IMR-90 (cell line): ENCODE data around the gene DHRS13. TPM values are rescaled to one million over a fixed set of nuclear protein-coding genes. Genes with fewer than 3 reads are reported as not detected.

Experiments used
- ATAC-seq: fragments of 200-7000 bp; cut with Tn5 transposase; 2 replicates; pipeline ENCODE4 v1.9.1; 2020; ENCODE audit warnings: low read depth, mild to moderate bottlenecking, moderate library complexity
- BruUV-seq: library from RNA; stranded (reverse); fragments of 400-500 nt; replicated peaks from 2 replicates; lab custom pipeline; 2021; lab: Mats Ljungman, UMichigan
- CTCF ChIA-PET: fragments of 300-600 bp; formaldehyde crosslinking; extraction: SDS; loops from one replicate; lab custom pipeline; 2021; ENCODE audit warnings: antibody characterized with exemption; lab: Yijun Ruan, JAX
- POLR2A ChIA-PET: fragments of 300-600 bp; sonication (Branson Sonifier 250); formaldehyde crosslinking; loops from one replicate; lab custom pipeline; 2022; ENCODE audit warnings: antibody characterized with exemption; ENCODE audit not compliant: unreplicated experiment; lab: Charles Lee
- DNase-seq: peaks from one replicate; pipeline ENCODE4 v3.0.0; 2013
- H2AFZ ChIP-seq: replicated peaks from 2 replicates; pipeline ENCODE3; 2013; ENCODE audit warnings: low read length, mild to moderate bottlenecking; ENCODE audit not compliant: poor library complexity
- H2AK5ac ChIP-seq: 2 replicates; pipeline ENCODE4 v1.6.1; 2013; ENCODE audit warnings: low read depth, low read length, inconsistent platforms
- H2AK9ac ChIP-seq: replicated peaks from 2 replicates; pipeline ENCODE3; 2013; ENCODE audit warnings: mild to moderate bottlenecking, low read depth, low read length, moderate library complexity; ENCODE audit not compliant: poor library complexity
- H2BK120ac ChIP-seq: 2 replicates; pipeline ENCODE4 v1.6.1; 2013; ENCODE audit warnings: low read depth, low read length, inconsistent platforms
- H2BK15ac ChIP-seq: 3 replicates; pipeline ENCODE4 v1.6.1; 2013; ENCODE audit warnings: low read depth, low read length, inconsistent platforms
- H2BK20ac ChIP-seq: 2 replicates; pipeline ENCODE4 v1.6.1; 2013; ENCODE audit warnings: low read depth, mild to moderate bottlenecking, inconsistent platforms, low read length, moderate library complexity
- H2BK5ac ChIP-seq: 2 replicates; pipeline ENCODE4 v1.6.1; 2013; ENCODE audit warnings: mild to moderate bottlenecking, low read depth, low read length, inconsistent platforms; ENCODE audit not compliant: poor library complexity, severe bottlenecking
- H3K14ac ChIP-seq: replicated peaks from 2 replicates; pipeline ENCODE4 v1.6.1; 2013; ENCODE audit warnings: low read depth, low read length, inconsistent platforms
- H3K18ac ChIP-seq: 2 replicates; pipeline ENCODE4 v1.6.1; 2013; ENCODE audit warnings: low read depth, low read length, control low read depth
- H3K23ac ChIP-seq: 2 replicates; pipeline ENCODE4 v1.6.1; 2013; ENCODE audit warnings: low read depth, low read length, inconsistent platforms
- H3K27ac ChIP-seq: 2 replicates; pipeline ENCODE4 v1.5.1; 2013; ENCODE audit warnings: mild to moderate bottlenecking, control low read depth, low read length; ENCODE audit not compliant: insufficient read depth
- H3K27me3 ChIP-seq: 2 replicates; pipeline ENCODE4 v1.6.1; 2013; ENCODE audit warnings: low read length; ENCODE audit not compliant: control insufficient read depth, insufficient read depth
- H3K36me3 ChIP-seq: 2 replicates; pipeline ENCODE4 v1.6.1; 2013; ENCODE audit warnings: low read length, mixed read lengths; ENCODE audit not compliant: control insufficient read depth, insufficient read depth
- H3K4ac ChIP-seq: 2 replicates; pipeline ENCODE4 v1.6.1; 2013; ENCODE audit warnings: low read depth, low read length, inconsistent platforms
- H3K4me1 ChIP-seq: 2 replicates; pipeline ENCODE4 v1.6.1; 2013; ENCODE audit warnings: low read length, mixed read lengths; ENCODE audit not compliant: control insufficient read depth, insufficient read depth
- H3K4me2 ChIP-seq: 2 replicates; pipeline ENCODE4 v1.6.1; 2013; ENCODE audit warnings: low read depth, mild to moderate bottlenecking, control low read depth, low read length, moderate library complexity
- H3K4me3 ChIP-seq: 2 replicates; pipeline ENCODE4 v1.5.1; 2013; ENCODE audit warnings: low read depth, mild to moderate bottlenecking, control low read depth, low read length, moderate library complexity; ENCODE audit not compliant: insufficient read depth
- H3K56ac ChIP-seq: 2 replicates; pipeline ENCODE4 v1.6.1; 2013; ENCODE audit warnings: low read length, inconsistent platforms; ENCODE audit not compliant: insufficient read depth; ENCODE audit errors: extremely low read depth
- H3K79me1 ChIP-seq, 2 experiments: 2 replicates each; pipeline ENCODE4 v1.6.1; 2013; ENCODE audit warnings: low read length in 2 of 2, inconsistent platforms in 1 of 2, low read depth in 1 of 2
- H3K9ac ChIP-seq: 2 replicates; pipeline ENCODE4 v1.6.1; 2013; ENCODE audit warnings: low read depth, low read length, control low read depth
- H3K9me1 ChIP-seq: 2 replicates; pipeline ENCODE4 v1.6.1; 2013; ENCODE audit warnings: low read length, inconsistent platforms; ENCODE audit not compliant: insufficient read depth
- H3K9me3 ChIP-seq: 2 replicates; pipeline ENCODE4 v1.6.1; 2013; ENCODE audit warnings: low read length; ENCODE audit not compliant: control insufficient read depth, insufficient read depth
- H4K20me1 ChIP-seq: 2 replicates; pipeline ENCODE4 v1.6.1; 2013; ENCODE audit warnings: low read length, inconsistent platforms; ENCODE audit not compliant: insufficient read depth
- H4K5ac ChIP-seq: 2 replicates; pipeline ENCODE4 v1.6.1; 2013; ENCODE audit warnings: mild to moderate bottlenecking, low read depth, low read length, control low read depth
- H4K8ac ChIP-seq, 2 experiments: 2 replicates each; pipeline ENCODE4 v1.6.1; 2013; ENCODE audit warnings: low read depth in 2 of 2, low read length in 2 of 2, control low read depth in 1 of 2, inconsistent platforms in 1 of 2
- H4K91ac ChIP-seq: 2 replicates; pipeline ENCODE4 v1.6.1; 2013; ENCODE audit warnings: low read depth, low read length, inconsistent platforms; ENCODE audit not compliant: insufficient read depth
- CEBPB ChIP-seq: IDR thresholded peaks from 2 replicates; pipeline ENCODE4 v1.6.1; 2012; ENCODE audit warnings: low read depth, low read length, improper control_type of control experiment
- CHD1 ChIP-seq: IDR thresholded peaks from 2 replicates; pipeline ENCODE4 v1.6.1; 2012; ENCODE audit warnings: low read depth, low read length, improper control_type of control experiment
- FOS ChIP-seq: fragments of 150-350 bp; IDR thresholded peaks from 2 replicates; pipeline ENCODE4 v1.6.1; 2016; ENCODE audit warnings: low read depth, low read length
- MAFK ChIP-seq: IDR thresholded peaks from 2 replicates; pipeline ENCODE4 v1.6.1; 2012; ENCODE audit warnings: low read depth, low read length, improper control_type of control experiment
- MAZ ChIP-seq: IDR thresholded peaks from 2 replicates; pipeline ENCODE4 v1.6.1; 2012; ENCODE audit warnings: low read depth, mild to moderate bottlenecking, low read length, improper control_type of control experiment, moderate library complexity, borderline replicate concordance
- MXI1 ChIP-seq: IDR thresholded peaks from 2 replicates; pipeline ENCODE4 v1.6.1; 2012; ENCODE audit warnings: low read depth, mild to moderate bottlenecking, low read length, moderate library complexity, borderline replicate concordance
- NFE2L2 ChIP-seq: fragments of 150-350 bp; IDR thresholded peaks from 2 replicates; pipeline ENCODE4 v1.6.1; 2016; ENCODE audit warnings: low read depth, mild to moderate bottlenecking, low read length
- POLR2A ChIP-seq: IDR thresholded peaks from 2 replicates; pipeline ENCODE4 v1.6.1; 2012; ENCODE audit warnings: mild to moderate bottlenecking, low read depth, low read length
- RAD21 ChIP-seq: IDR thresholded peaks from 2 replicates; pipeline ENCODE4 v1.6.1; 2012; ENCODE audit warnings: low read length, improper control_type of control experiment
- RCOR1 ChIP-seq: IDR thresholded peaks from 2 replicates; pipeline ENCODE4 v1.6.1; 2012; ENCODE audit warnings: mild to moderate bottlenecking, low read length, improper control_type of control experiment; ENCODE audit not compliant: insufficient replicate concordance
- RFX5 ChIP-seq: IDR thresholded peaks from 2 replicates; pipeline ENCODE4 v1.8.0; 2012; ENCODE audit warnings: low read depth, mild to moderate bottlenecking, low read length, moderate library complexity
- SMC3 ChIP-seq: fragments of 150-350 bp; IDR thresholded peaks from 2 replicates; pipeline ENCODE4 v1.6.1; 2016; ENCODE audit warnings: low read depth, mild to moderate bottlenecking, antibody characterized with exemption, low read length, moderate library complexity
- USF2 ChIP-seq: fragments of 150-350 bp; IDR thresholded peaks from 2 replicates; pipeline ENCODE4 v1.6.1; 2017; ENCODE audit warnings: mild to moderate bottlenecking, antibody characterized with exemption, low read length, low read depth
- WGBS, 2 experiments: methylation state at CpG; one replicate each; pipeline versions ENCODE4 v1.1.5 to v1.1.7; 2013; ENCODE audit warnings: missing lambda C conversion rate in 2 of 2; ENCODE audit not compliant: insufficient read length in 1 of 2; ENCODE audit errors: extremely low coverage in 2 of 2; 5-methylcytosine and 5-hydroxymethylcytosine counted together
- dilution Hi-C: fragments of 300-500 bp; cut with HindIII; formaldehyde crosslinking; loops from one replicate; pipeline ENCODE4 v1.14.3; 2018; ENCODE audit warnings: low sequenced_read_pairs; ENCODE audit not compliant: unreplicated experiment
- in situ Hi-C: fragments of 300-500 bp; cut with MboI; formaldehyde crosslinking; loops from 3 replicates; pipeline ENCODE4 v1.14.3; 2019; ENCODE audit warnings: low sequenced_read_pairs, inconsistent platforms, mixed read lengths
- intact Hi-C: fragments of 100-400 bp; cut with micrococcal nuclease; formaldehyde crosslinking; loops from 2 replicates; pipeline ENCODE4 v1.10.0; 2022
- polyA plus RNA-seq, 3 experiments: library from polyadenylated mRNA; depleted of rRNA; stranded (reverse); fragments of >200 nt; gene quantifications; 2 replicates each; pipeline ENCODE4 v1.2.3, GENCODE V29; 2012; ENCODE audit warnings: low replicate concordance in 1 of 3
- total RNA-seq: library from RNA; depleted of rRNA; stranded (reverse); fragments of >200 nt; gene quantifications from 2 replicates; pipeline ENCODE4 v1.2.3, GENCODE V29; 2012
- TF ChIP-seq, protein P1 (sequence below): fragments of 150-350 bp; IDR thresholded peaks from 2 replicates; pipeline ENCODE4 v1.6.1; 2016; ENCODE audit warnings: low read depth, mild to moderate bottlenecking, low read length, moderate library complexity, borderline replicate concordance

DHRS13 gene
- total and polyA plus RNA-seq, 2 of the 4 experiments (the other 2 are of a cell fraction) = 2.7 to 3.9 TPM

DNA sequence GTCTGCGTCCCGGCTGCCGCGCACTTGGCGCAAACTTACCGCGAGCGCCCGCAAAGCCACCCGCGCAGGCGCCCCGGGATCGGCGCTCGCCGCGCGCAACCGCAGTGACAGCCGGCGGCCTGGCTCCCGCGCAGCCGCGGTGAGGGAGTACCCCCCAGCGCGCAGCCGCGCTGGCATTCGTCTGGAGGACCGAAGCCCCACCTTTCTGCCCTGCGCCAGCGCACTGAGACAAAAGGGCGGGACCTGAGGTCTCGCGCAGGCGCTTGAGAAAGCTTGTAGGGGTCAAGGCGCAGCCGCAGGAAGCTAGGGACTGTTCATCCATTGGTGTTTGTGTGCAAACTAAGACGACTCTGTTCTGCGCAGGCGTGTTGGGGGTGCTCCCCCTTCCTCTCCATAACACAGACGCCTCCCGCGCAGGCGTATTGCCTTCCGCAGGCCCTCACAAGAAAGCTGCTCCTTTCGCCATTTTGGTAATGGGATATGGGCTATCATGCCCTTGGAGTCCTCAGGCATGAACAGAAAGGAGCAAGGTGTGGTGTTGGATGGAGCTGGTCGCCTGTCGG is 48.6 kb upstream of the DHRS13 start, which contains the start of gene PHF12:
Gene PHF12, minus strand, starts transcription at position 91 of the 563 bp plus-strand sequence. CDS start 558 bp downstream, outside the sequence.
- H3K27ac ChIP-seq = peak within 1 kb of the TSS; percentile 91
- peak within 1 kb of the TSS; percentile 81 for H3K4me2 ChIP-seq
- H3K23ac ChIP-seq = peak within 1 kb of the TSS; percentile 97
- H3K9me1 ChIP-seq = peaks cover 12% of the 10 kb centered on the region
- H3K4me1 ChIP-seq = peaks cover 2% of the 10 kb centered on the region; the same call in 1 of the 2 replicates
- peak within 1 kb of the TSS; percentile 99 for H2AFZ ChIP-seq
- peak within 1 kb of the TSS; percentile 87; the same call in 2 of the 3 replicates for H2BK15ac ChIP-seq
- H2AK5ac ChIP-seq = peak within 1 kb of the TSS; percentile 100
- peak within 1 kb of the TSS; percentile 90 for H3K9ac ChIP-seq
- peaks cover 0 to 24% of the 10 kb centered on the region in 2 experiments; a peak in 2 of 4 replicates for H3K79me1 ChIP-seq
- peak within 1 kb of the TSS; percentile 99 for H4K91ac ChIP-seq
- 0% methylated on average over 1 of the region's 51 CpGs; no CpG with 5 or more reads in 1 of the 2 experiments for WGBS, 2 experiments
- H3K4ac ChIP-seq = peak within 1 kb of the TSS; percentile 99
- peak within 1 kb of the TSS; percentile 83 for H3K18ac ChIP-seq
- peak within 1 kb of the TSS; percentile 89 for H2BK120ac ChIP-seq
- no peaks in the 10 kb centered on the region for H3K27me3 ChIP-seq
- dilution Hi-C loops (no loop called here), in situ Hi-C loops (no loop called here), intact Hi-C loops (no loop called here)
- ChIA-PET POLR2A (interaction anchor here (0.6 to 1.9 kb wide), 5 partner anchors 14 to 741 kb away, joined by 3 to 6 read pairs (median 6); partner anchors contain the start of genes NEK8 and RPL23A), CTCF (interaction anchor here (0.7 to 2.8 kb wide), 3 partner anchors 14 to 224 kb away, joined by 3 to 27 read pairs (median 4); partner anchors contain the start of genes DHRS13 and TLCD1)
- H2BK5ac ChIP-seq = peak within 1 kb of the TSS; percentile 95
- DNase-seq = peak; percentile 100
- peak within 1 kb of the TSS; percentile 100 for H2AK9ac ChIP-seq
- peak within 1 kb of the TSS; percentile 88 for H3K56ac ChIP-seq
- H3K9me3 ChIP-seq = no peaks in the 10 kb centered on the region
- peak within 1 kb of the TSS; percentile 98 for H3K14ac ChIP-seq
- no TSS peak for BruUV-seq
- H3K4me3 ChIP-seq = peak within 1 kb of the TSS; percentile 92
- H4K8ac ChIP-seq = peak within 1 kb of the TSS; percentile 91 to 100
- H2BK20ac ChIP-seq = peak within 1 kb of the TSS; percentile 78; the same call in 1 of the 2 replicates
- peaks cover 31% of the 10 kb centered on the region for H4K20me1 ChIP-seq
- H3K36me3 ChIP-seq = no peaks in the 10 kb centered on the region
- peak; percentile 83 for ATAC-seq
- peak within 1 kb of the TSS; percentile 96 for H4K5ac ChIP-seq
- no peak for TF ChIP-seq SMC3
- TF ChIP-seq, protein P1, sequence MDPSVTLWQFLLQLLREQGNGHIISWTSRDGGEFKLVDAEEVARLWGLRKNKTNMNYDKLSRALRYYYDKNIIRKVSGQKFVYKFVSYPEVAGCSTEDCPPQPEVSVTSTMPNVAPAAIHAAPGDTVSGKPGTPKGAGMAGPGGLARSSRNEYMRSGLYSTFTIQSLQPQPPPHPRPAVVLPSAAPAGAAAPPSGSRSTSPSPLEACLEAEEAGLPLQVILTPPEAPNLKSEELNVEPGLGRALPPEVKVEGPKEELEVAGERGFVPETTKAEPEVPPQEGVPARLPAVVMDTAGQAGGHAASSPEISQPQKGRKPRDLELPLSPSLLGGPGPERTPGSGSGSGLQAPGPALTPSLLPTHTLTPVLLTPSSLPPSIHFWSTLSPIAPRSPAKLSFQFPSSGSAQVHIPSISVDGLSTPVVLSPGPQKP = no peak
- TF ChIP-seq RFX5 = no peak
- TF ChIP-seq USF2 = no peak
- no peak for TF ChIP-seq RAD21
- 0 out of 2 replicates have a peak, but pooled peaks have one; percentile 37 for TF ChIP-seq MXI1
- no peak for TF ChIP-seq NFE2L2
- TF ChIP-seq MAFK = no peak
- peak; percentile 51; the same call in 1 of the 2 replicates for TF ChIP-seq MAZ
- TF ChIP-seq POLR2A = 0 out of 2 replicates have a peak, but pooled peaks have one; percentile 26
- no peak for TF ChIP-seq CHD1
- no peak for TF ChIP-seq CEBPB
- 0 out of 2 replicates have a peak, but pooled peaks have one; percentile 3 for TF ChIP-seq FOS
- TF ChIP-seq RCOR1 = no peak
